RCC 7860 (cell line): ENCODE measurements around the gene MED1.

Source experiments
- DNase-seq: peaks from one replicate; pipeline ENCODE4 v3.0.0-alpha.2; 2015; ENCODE audit warnings: low spot score
- FAIRE-seq: peaks from 2 replicates; lab custom pipeline; 2012; peaks lifted over from hg19 to GRCh38; lab: Jason Lieb, UNC

MED1 gene

GRCh38 chr17:39365872-39366271 is 85.2 kb downstream of the MED1 start:
- FAIRE-seq (no peak), DNase-seq (no peak)

- FAIRE-seq: no peak
- DNase-seq: no peak
Measured at GRCh38 chr17:39365242-39365641, 85.8 kb downstream of the MED1 start.

GRCh38 chr17:39364236-39365025 is 86.6 kb downstream of the MED1 start:
- no peak for FAIRE-seq
- no peak for DNase-seq

- FAIRE-seq (no peak), DNase-seq (no peak)
Measured at GRCh38 chr17:39361064-39361463, 90.0 kb downstream of the MED1 start.

GRCh38 chr17:39360537-39360936 is 90.5 kb downstream of the MED1 start:
- FAIRE-seq (no peak), DNase-seq (no peak)

- peak; percentile 16 for FAIRE-seq
- no peak for DNase-seq
Measured at GRCh38 chr17:39359994-39360393, 91.1 kb downstream of the MED1 start.

GRCh38 chr17:39357986-39358385 is 93.1 kb downstream of the MED1 start:
- no peak for FAIRE-seq

GRCh38 chr17:39357488-39357887 is 93.6 kb downstream of the MED1 start:
- FAIRE-seq (no peak), DNase-seq (no peak)

More at GRCh38 chr17:39357986-39358385, 93.1 kb downstream of the MED1 start:
- DNase-seq: no peak
